Peyer's patch (tissue), 4 donors: Measurements from ENCODE around the gene KCP.

ENCODE experiments used
- POLR2A ChIP-seq, 2 donors: fragments of 450-650 bp; IDR thresholded peaks; one replicate each; pipeline ENCODE4 v1.5.1; 2017; ENCODE audit warnings: antibody characterized with exemption in 2 of 2, mild to moderate bottlenecking in 2 of 2, moderate library complexity in 2 of 2
- TF ChIP-seq, protein P1 (sequence below), 6 experiments: fragments of 450-650 bp in 4 of 6; fragments of 200-600 bp in 2 of 6; sonication (generic) in 1 of 6; IDR thresholded peaks; one replicate each; pipeline ENCODE4 v1.5.1; 2017 to 2019; ENCODE audit warnings: antibody characterized with exemption in 6 of 6, mild to moderate bottlenecking in 3 of 6, moderate library complexity in 1 of 6

DNA sequence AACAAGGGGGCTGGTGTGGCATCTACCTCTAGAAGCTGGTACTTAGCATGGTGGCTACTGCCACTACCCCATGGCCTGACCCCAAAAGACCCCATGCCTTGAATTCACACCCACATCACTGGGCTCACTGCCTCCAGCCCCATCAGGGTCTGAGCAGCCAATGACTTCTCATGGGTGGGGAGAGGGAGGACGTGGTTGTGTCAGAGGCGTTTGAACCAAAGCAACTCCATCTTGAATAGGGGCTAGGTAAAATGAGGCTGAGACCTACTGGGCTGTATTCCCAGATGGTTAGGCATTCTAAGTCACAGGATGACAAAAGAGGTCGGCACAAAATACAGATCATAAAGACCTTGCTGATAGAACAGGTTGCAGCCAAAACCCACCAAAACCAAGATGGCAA is 15.2 kb downstream of the KCP start:
- TF ChIP-seq, protein P1, sequence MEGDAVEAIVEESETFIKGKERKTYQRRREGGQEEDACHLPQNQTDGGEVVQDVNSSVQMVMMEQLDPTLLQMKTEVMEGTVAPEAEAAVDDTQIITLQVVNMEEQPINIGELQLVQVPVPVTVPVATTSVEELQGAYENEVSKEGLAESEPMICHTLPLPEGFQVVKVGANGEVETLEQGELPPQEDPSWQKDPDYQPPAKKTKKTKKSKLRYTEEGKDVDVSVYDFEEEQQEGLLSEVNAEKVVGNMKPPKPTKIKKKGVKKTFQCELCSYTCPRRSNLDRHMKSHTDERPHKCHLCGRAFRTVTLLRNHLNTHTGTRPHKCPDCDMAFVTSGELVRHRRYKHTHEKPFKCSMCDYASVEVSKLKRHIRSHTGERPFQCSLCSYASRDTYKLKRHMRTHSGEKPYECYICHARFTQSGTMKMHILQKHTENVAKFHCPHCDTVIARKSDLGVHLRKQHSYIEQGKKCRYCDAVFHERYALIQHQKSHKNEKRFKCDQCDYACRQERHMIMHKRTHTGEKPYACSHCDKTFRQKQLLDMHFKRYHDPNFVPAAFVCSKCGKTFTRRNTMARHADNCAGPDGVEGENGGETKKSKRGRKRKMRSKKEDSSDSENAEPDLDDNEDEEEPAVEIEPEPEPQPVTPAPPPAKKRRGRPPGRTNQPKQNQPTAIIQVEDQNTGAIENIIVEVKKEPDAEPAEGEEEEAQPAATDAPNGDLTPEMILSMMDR (IDR thresholded peaks at IDR 0.05) = no peak
- no peak for TF ChIP-seq POLR2A (IDR thresholded peaks at IDR 0.05)
